Right ventricle myocardium inferior (tissue), 1 donor: ENCODE measurements around the gene SRL. TPM values are rescaled to one million over a fixed set of nuclear protein-coding genes. Genes with fewer than 3 reads are reported as not detected.
"Not testable (repeated sequence)": the region's sequence is repeated elsewhere in the genome, so short reads cannot be mapped to it uniquely, and the experiment has no call there.

Experiments
- ATAC-seq: fragments of 200-7000 bp; cut with Tn5 transposase; one replicate; pipeline ENCODE4 v1.9.1; 2020; ENCODE audit warnings: mild to moderate bottlenecking, moderate library complexity
- DNase-seq: peaks from one replicate; pipeline ENCODE4 v3.0.0; 2021; ENCODE audit errors: missing footprints
- intact Hi-C: fragments of 100-400 bp; cut with DNase I; formaldehyde crosslinking; loops from one replicate; pipeline ENCODE4 v1.11.0; 2022
- total RNA-seq: library from RNA; stranded (reverse); fragmentation: NEBNext Ultra II Directional; extraction: Animal tissue kit (Norgen Biotek cat#: 25700); gene quantifications from one replicate; pipeline ENCODE4 v1.2.1, GENCODE V29; 2021
- donor health status: DM: no; HTN: yes; CAD: no; lungs with severe emphysema.

The SRL gene
- total RNA-seq, 1 donor from 2014 or later = 419 TPM

DNA sequence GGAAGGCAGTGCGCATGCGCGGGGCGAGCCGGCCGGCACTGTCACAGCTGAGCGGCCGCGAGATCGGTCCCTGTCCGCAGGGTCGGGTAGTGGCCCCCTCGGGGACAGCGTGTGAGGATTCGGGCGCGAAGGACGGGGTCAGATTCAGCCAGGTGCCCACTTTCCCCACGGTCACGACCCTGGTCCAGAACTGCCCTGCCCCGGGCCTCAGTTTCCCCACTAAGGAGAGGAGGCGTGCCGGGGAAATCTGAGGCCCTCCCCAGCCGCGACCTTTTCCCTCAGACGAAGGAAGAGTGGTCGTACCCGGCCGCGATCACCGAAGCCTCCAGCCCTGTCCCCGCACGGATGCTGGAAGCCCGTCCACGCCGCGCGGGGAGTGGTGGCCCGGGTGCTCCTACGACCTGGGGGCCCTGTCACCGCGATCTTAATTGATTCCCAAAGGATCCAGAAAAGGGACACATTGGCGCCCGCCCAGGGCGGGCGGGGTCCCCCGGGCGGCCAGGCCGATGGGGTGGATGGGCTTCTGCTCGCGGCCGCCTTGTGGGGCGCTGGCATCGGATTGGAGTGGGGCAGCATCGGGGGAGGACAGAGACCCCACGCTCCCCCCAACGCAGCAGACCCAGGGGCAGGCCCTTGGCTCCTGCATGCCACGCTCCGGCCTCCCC lies 57.7 kb downstream of the SRL start:
- DNase-seq = no peak
- ATAC-seq = peak; percentile 11
- intact Hi-C loops = loop anchor here (5.0 kb wide), 2 partner anchors 67 to 202 kb away; partner anchors contain the start of gene ADCY9

DNA sequence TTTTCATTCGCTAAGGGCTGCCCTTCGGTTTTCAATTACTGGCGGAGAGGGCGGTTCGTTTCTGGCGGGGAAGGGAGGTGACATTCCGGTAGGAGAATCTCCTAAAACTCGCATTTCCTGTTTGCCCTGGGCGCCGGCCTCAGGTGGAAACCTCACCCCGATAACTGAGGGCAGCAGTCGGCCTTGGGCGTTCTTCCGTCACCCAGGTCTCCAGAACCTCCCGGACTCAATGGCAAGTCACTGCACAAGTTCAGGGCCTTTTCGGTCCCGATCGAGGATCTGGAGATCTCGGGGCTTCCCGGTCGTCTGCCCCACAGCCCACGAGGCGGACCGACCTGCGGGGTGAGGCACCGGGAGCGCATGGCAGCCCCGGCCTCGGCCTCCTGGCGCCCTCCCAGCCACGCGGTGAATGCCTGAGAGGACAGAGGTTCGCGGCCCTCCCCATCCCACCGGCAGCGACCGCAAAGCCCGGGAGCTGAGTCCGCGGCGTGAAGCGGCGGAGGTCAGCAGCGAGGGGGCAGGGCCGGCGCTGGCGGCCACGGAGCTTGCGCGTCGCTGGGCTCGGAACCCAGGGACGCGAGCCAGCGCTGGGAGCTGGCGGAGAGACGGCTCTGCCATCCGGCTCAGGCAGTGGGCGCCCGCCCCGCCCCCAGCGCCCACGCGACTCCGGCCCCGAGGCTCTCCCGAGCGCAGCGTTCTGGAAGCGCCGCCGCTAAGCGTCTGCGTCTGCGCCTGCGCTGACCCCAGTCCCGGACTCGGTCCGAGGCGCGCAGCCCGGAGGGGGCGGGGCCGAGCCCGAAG lies 58.4 kb downstream of the SRL start:
- intact Hi-C loops = loop anchor here (5.0 kb wide), 2 partner anchors 66 to 201 kb away; partner anchors contain the start of gene ADCY9
- DNase-seq (peak; percentile 96), ATAC-seq (peak; percentile 96)

GRCh38 chr16:4182581-4183236 lies 59.2 kb downstream of the SRL start:
- intact Hi-C loops = loop anchor here (5.0 kb wide), 2 partner anchors 65 to 200 kb away; partner anchors contain the start of gene ADCY9
- DNase-seq = no peak
- ATAC-seq = peak; percentile 12

GRCh38 chr16:4180511-4180910 lies 61.4 kb downstream of the SRL start:
- no peak for ATAC-seq
- DNase-seq = no peak
- intact Hi-C loops = loop anchor here (5.0 kb wide), 2 partner anchors 63 to 198 kb away; partner anchors contain the start of gene ADCY9

DNA sequence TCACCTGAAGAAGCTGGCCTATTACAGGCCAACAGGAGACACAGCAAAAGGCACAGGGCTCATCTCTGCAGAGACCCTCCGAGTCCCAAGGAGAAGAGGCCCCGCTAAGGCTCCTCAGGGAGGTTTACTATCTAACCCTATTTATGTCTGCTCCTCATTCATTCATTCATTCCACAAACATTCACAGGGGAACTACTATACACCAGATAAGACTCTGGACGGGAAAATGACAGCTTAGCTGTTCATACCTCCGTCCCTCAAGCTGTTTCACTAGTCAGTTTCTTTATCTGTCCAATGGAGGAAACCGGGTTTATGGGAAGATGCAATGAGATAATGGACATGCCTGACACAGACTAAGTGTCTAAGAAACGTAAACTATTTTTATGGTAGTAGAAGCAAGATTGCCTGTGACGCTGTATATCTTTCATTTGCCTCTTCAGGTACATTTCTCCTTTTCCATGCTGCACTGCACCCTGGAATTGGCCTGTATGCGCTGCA lies 62.1 kb downstream of the SRL start:
- ATAC-seq (no peak), DNase-seq (no peak)
- intact Hi-C loops = loop anchor here (5.0 kb wide), 2 partner anchors 63 to 198 kb away; partner anchors contain the start of gene ADCY9

DNA sequence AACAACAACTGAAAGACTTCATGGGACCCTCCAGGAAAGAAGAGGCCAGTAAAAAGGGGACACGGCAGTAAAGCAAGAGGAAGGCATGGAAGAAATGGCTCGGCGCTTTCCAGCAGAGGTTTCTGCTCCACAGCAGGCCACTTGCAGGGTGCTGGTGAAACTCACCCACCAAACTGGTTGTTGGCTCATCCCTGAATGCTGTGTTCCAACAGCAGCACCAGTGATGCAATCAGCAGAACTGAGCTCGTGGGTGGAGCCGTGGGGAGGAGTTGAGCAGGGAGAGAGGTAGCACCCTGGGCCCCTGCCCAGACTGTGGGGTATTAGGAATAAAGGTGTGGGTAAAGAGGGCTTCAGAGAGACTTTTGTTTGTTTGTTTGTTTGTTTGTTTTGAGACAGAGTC lies 62.9 kb downstream of the SRL start:
- no peak for DNase-seq
- intact Hi-C loops = no loop called here
- no peak for ATAC-seq

DNA sequence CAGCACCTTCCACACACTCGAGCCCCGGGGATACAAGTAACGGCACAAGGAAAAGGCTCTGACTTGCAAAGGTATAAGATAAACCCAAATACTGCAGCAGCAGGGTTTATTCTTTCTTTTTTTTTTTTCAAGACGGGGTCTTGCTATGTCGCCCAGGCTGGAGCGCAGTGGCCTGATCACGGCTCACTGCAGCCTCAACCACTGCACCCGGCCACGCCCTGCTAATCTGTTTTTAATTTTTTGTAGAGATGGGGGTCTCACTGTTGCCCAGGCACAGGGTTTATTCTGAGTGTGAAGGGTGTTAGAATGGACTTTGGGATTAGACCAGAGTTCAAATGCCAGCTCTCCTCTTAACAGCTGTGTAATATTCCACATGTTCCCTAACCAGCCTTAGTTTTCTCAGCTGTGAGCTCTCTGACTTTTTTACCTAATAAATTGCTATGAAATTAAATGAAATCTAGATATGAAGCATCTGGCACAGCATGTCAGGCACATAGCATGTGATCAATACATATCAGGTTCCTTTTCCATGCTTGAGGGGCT lies 63.3 kb downstream of the SRL start:
- ATAC-seq (no peak), DNase-seq (no peak)
- intact Hi-C loops = no loop called here

GRCh38 chr16:4176906-4177417 lies 64.9 kb downstream of the SRL start:
- no peak for ATAC-seq
- DNase-seq = no peak
- intact Hi-C loops = no loop called here

- ATAC-seq (no peak), DNase-seq (no peak)
- intact Hi-C loops = no loop called here
Measured at GRCh38 chr16:4175849-4176248, 66.0 kb downstream of the SRL start.

- ATAC-seq = no peak
- intact Hi-C loops = no loop called here
Measured at GRCh38 chr16:4172070-4172469, 69.8 kb downstream of the SRL start.

DNA sequence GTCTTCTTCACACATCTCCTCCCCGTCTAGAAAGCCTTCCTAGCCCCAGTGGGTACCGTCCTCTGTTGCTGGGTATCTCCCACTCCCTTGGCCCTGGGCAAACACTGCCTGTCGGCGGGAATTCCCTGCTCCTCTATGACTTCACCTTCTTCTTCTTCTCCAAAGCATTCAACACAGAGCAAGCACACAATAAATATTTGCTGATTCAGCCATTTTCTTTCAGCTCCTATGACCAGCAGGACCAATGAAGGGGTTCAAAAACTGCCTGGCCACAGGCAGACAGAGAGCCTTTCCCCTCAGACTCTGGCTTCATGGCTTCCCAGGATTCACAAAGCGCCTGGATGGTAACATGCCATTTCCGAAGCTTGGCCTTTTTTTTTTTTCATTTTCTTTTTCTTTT lies 72.5 kb downstream of the SRL start:
- ATAC-seq (no peak), DNase-seq (no peak)
- intact Hi-C loops = no loop called here

More at GRCh38 chr16:4172070-4172469, 69.8 kb downstream of the SRL start:
- no peak for DNase-seq

DNA sequence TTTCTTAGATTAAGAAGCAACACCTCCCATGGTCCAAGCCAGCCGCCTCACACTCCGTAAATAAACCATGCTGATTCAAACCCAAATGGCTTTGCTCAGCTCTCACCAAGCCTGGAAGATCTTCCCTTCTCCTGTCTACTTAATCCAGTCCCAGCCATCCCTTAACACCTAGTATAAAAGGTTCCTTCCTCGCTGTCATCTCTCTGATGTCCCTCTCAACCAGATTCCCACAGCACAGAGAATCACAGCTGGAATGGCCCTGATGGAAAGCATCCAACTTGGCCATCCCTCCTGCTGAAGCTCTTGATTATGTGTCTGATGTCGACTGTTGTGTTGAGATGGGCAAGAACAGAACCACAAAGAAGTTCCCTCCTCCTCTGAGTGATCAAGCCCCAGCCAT lies 75.1 kb downstream of the SRL start:
- no peak for ATAC-seq
- intact Hi-C loops = no loop called here
- no peak for DNase-seq

- intact Hi-C loops = no loop called here
- ATAC-seq = no peak
- no peak for DNase-seq
Measured at GRCh38 chr16:4160658-4161430, 81.0 kb downstream of the SRL start.

- intact Hi-C loops = no loop called here
- ATAC-seq (no peak), DNase-seq (no peak)
Measured at GRCh38 chr16:4159726-4160125, 82.2 kb downstream of the SRL start.

DNA sequence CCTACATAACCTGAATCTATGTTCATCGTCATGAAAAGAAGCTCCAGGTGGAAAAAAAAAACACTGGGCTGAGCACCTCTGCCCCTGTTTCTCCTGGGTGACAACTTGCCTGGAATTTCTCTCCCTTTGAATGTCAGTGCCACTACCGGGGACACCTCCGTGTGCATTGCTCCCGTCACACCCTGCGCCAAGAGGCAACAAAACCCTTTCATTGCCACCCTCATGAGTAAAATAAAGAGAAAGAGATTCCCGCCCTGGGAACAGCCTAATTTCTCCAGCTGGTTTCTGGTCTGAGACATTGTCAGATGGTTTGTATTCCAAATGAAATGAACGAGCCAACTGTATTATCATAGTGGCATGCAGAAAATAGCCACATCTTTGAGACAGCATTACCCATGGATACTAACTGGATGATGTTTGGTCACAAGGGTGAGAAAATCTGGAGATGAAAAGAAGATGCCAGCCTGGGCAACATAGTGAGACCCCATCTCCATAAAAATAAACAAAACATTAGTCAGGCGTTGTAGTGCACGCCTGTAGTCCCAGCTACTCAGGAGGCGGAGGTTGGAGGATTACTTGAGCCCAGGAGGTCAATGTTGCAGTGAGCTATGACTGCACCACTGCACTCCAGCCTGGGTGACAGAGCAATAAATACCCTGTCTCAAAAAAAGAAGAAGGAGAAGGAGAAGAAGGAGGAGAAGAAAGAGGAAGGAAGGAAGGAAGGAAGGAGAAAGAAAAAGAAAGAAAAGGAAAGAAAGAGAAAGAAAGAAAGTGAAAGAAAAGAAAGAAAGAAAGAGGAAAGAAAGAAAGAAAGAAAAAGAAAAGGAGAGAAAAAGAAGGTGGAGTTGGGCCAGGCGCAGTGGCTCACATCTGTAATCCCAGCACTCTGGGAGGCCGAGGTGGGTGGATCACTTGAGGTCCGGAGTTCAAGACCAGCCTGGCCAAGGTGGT lies 83.5 kb downstream of the SRL start:
- intact Hi-C loops = no loop called here
- ATAC-seq (no peak), DNase-seq (no peak)

- intact Hi-C loops = no loop called here
- ATAC-seq (no peak), DNase-seq (no peak)
Measured at GRCh38 chr16:4157376-4157825, 84.5 kb downstream of the SRL start.

DNA sequence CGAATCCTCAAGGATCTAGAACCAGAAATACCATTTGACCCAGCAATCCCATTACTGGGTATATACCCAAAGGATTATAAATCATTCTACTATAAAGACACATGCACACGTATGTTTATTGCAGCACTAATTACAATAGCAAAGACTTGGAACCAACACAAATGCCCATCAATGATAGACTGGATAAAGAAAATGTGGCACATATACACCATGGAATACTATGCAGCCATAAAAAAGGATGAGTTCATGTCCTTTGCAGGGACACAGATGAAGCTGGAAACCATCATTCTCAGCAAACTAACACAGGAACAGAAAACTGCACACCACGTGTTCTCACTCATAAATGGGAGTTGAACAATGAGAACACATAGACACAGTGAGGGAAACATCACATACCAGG lies 85.4 kb downstream of the SRL start:
- intact Hi-C loops, DNase-seq, ATAC-seq: not testable (repeated sequence)
